ENCODE results near the gene FAM76B. TPM values are rescaled to one million over a fixed set of nuclear protein-coding genes. Genes with fewer than 3 reads are reported as not detected.

FAM76B gene
- polyA plus RNA-seq, 3 donors: 7.8 to 46.6 (median 8.2) TPM

DNA sequence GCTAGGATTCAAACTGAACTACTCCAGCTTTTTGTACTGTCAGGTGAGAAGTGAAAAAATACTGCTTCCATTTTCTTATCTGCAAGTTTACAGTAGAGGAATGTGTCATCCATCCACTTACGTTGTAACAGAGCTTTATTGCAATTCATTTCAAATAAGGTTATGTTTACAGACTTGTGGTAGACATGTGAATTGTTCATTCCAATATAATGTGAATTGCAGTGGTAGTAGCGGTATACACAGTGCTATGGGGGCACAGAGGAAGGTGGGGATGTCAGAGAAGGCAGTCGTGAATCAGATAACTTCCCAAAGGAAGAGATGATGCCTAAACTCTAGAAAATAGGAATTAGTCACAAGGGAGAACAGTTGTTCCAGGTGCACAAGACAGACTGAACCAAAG is 43.2 kb upstream of the FAM76B start:
- peaks cover 53 to 94% of the 10 kb centered on the region in 2 donors for H3K36me3 ChIP-seq (replicated peaks in 1 of 2; ENCODE audit: control insufficient read depth in 1 of 2, insufficient read depth in 2 of 2, low read length in 2 of 2)

DNA sequence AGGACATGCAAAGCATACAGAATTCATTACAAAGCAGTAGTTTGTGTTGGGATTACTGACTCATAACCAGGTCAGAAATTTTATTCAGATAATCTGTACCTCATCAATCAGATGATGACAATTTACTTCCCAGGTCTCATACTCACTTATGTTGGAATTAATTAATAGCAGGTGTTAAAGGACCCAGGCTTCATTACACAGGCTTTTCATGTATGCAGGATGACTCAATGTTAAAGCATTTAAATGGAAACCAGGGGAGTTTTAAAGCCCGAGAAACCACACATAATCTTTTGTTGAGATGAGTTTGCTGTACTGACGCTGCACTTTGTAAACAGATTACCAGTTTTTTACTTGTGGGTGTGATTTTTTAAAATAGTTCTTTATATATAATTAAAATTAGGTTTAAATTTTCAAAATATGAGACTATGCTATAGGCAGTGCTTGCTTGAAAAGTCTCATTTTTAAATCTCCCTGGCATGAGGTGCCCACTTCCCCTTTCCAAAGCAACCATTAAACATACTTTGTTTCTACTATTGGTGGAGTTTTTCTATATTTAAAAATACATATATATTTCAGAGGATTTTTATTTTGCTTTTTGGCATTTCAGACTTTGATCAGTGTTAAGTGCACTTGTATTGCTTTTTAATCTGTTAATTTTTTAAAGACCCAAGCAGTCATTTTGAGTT is 41.8 kb upstream of the FAM76B start:
- TF ChIP-seq, protein P1, sequence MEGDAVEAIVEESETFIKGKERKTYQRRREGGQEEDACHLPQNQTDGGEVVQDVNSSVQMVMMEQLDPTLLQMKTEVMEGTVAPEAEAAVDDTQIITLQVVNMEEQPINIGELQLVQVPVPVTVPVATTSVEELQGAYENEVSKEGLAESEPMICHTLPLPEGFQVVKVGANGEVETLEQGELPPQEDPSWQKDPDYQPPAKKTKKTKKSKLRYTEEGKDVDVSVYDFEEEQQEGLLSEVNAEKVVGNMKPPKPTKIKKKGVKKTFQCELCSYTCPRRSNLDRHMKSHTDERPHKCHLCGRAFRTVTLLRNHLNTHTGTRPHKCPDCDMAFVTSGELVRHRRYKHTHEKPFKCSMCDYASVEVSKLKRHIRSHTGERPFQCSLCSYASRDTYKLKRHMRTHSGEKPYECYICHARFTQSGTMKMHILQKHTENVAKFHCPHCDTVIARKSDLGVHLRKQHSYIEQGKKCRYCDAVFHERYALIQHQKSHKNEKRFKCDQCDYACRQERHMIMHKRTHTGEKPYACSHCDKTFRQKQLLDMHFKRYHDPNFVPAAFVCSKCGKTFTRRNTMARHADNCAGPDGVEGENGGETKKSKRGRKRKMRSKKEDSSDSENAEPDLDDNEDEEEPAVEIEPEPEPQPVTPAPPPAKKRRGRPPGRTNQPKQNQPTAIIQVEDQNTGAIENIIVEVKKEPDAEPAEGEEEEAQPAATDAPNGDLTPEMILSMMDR (IDR thresholded peaks at IDR 0.05): no peak
- peaks cover 3% of the 10 kb centered on the region for H3K4me1 Mint-ChIP-seq
- H3K4me3 Mint-ChIP-seq: no peak overlapping the region
- H3K9ac ChIP-seq (ENCODE audit: insufficient read depth, low read length, poor library complexity, severe bottlenecking): no peak overlapping the region
- WGBS (ENCODE audit: insufficient coverage): no CpG with 5 or more reads among the region's 2 CpGs
- no peaks in the 10 kb centered on the region for H3K4me1 ChIP-seq (ENCODE audit: control insufficient read depth in 1 of 2, insufficient read depth in 2 of 2, low read length in 2 of 2)
- no peaks in the 10 kb centered on the region for H3K27me3 ChIP-seq (ENCODE audit: control insufficient read depth in 2 of 2, insufficient read depth in 2 of 2, low read length in 2 of 2)
- no peaks in the 10 kb centered on the region for H3K9me3 Mint-ChIP-seq
- H3K4me3 ChIP-seq (replicated peaks in 1 of 3; ENCODE audit: low read depth in 2 of 3, low read length in 3 of 3): no peak overlapping the region
- no peak for DNase-seq
- peaks cover 53 to 94% of the 10 kb centered on the region in 2 donors for H3K36me3 ChIP-seq (replicated peaks in 1 of 2; ENCODE audit: control insufficient read depth in 1 of 2, insufficient read depth in 2 of 2, low read length in 2 of 2)
- H3K4me2 ChIP-seq (replicated peaks; ENCODE audit: extremely low read depth, low read length, poor library complexity, severe bottlenecking): no peak overlapping the region
- no peaks in the 10 kb centered on the region for H3K9me3 ChIP-seq (replicated peaks in 1 of 2; ENCODE audit: control insufficient read depth in 1 of 2, insufficient read depth in 1 of 2, low read length in 2 of 2)
- H3K79me2 ChIP-seq (ENCODE audit: insufficient read depth, low read length): no peaks in the 10 kb centered on the region
- H3K36me3 Mint-ChIP-seq: peaks cover 45 to 51% of the 10 kb centered on the region in 2 donors
- H3K27me3 Mint-ChIP-seq (ENCODE audit: low read depth in 3 of 3): no peaks in the 10 kb centered on the region
- no peak overlapping the region for H3K27ac ChIP-seq (ENCODE audit: low read depth in 1 of 2, low read length in 2 of 2)
- intact Hi-C loops (cut with micrococcal nuclease): loop anchor here (10.0 kb wide), 2 partner anchors 563 to 593 kb away; partner anchors contain the start of gene JRKL (in 2 of the 2)
- no peak overlapping the region for H2AFZ ChIP-seq (ENCODE audit: insufficient read depth, low read depth, low read length, poor library complexity, severe bottlenecking)
- peak overlapping the region in 1 of 7 donors; percentile 35 for H3K27ac Mint-ChIP-seq
- H4K20me1 ChIP-seq (ENCODE audit: insufficient read depth, low read length): no peaks in the 10 kb centered on the region

More for the DNA sequence above, 43.2 kb upstream of the FAM76B start:
- H3K27ac ChIP-seq (ENCODE audit: low read depth in 1 of 2, low read length in 2 of 2): no peak overlapping the region
- no peaks in the 10 kb centered on the region for H3K27me3 ChIP-seq (ENCODE audit: control insufficient read depth in 2 of 2, insufficient read depth in 2 of 2, low read length in 2 of 2)
- H3K9me3 ChIP-seq (replicated peaks in 1 of 2; ENCODE audit: control insufficient read depth in 1 of 2, insufficient read depth in 1 of 2, low read length in 2 of 2): no peaks in the 10 kb centered on the region
- TF ChIP-seq, protein P1 (IDR thresholded peaks at IDR 0.05): no peak
- no peaks in the 10 kb centered on the region for H3K4me1 Mint-ChIP-seq
- no peaks in the 10 kb centered on the region for H3K79me2 ChIP-seq (ENCODE audit: insufficient read depth, low read length)
- intact Hi-C loops (cut with micrococcal nuclease): loop anchor here (10.0 kb wide), 2 partner anchors 562 to 592 kb away; partner anchors contain the start of gene JRKL (in 2 of the 2)
- no peak overlapping the region for H3K4me3 Mint-ChIP-seq
- H3K4me2 ChIP-seq (replicated peaks; ENCODE audit: extremely low read depth, low read length, poor library complexity, severe bottlenecking): no peak overlapping the region
- no peak for DNase-seq
- H3K27ac Mint-ChIP-seq: peak overlapping the region in 1 of 7 donors; percentile 30
- no peaks in the 10 kb centered on the region for H3K27me3 Mint-ChIP-seq (ENCODE audit: low read depth in 3 of 3)
- H3K36me3 Mint-ChIP-seq: peaks cover 46 to 53% of the 10 kb centered on the region in 2 donors
- no peaks in the 10 kb centered on the region for H3K4me1 ChIP-seq (ENCODE audit: control insufficient read depth in 1 of 2, insufficient read depth in 2 of 2, low read length in 2 of 2)
- WGBS (ENCODE audit: insufficient coverage): 100% methylated on average over 2 of the region's 3 CpGs
- no peaks in the 10 kb centered on the region for H3K9me3 Mint-ChIP-seq
- H2AFZ ChIP-seq (ENCODE audit: insufficient read depth, low read depth, low read length, poor library complexity, severe bottlenecking): no peak overlapping the region
- no peak overlapping the region for H3K4me3 ChIP-seq (replicated peaks in 1 of 3; ENCODE audit: low read depth in 2 of 3, low read length in 3 of 3)
- no peaks in the 10 kb centered on the region for H4K20me1 ChIP-seq (ENCODE audit: insufficient read depth, low read length)
- no peak overlapping the region for H3K9ac ChIP-seq (ENCODE audit: insufficient read depth, low read length, poor library complexity, severe bottlenecking)
